DOHH2 (cell line): ENCODE measurements around the gene AZIN2.

ENCODE experiments used
- CTCF ChIP-seq: fragments of 200-600 bp; sonication (generic); IDR thresholded peaks from one replicate; pipeline ENCODE4 v1.5.1; 2014; ENCODE audit warnings: antibody characterized with exemption, mild to moderate bottlenecking, low read depth, low read length; ENCODE audit not compliant: poor library complexity, severe bottlenecking
- EZH2phosphoT487 ChIP-seq: fragments of 200-600 bp; sonication (generic); IDR thresholded peaks from 2 replicates; pipeline ENCODE4 v1.6.1; 2017; ENCODE audit warnings: borderline replicate concordance, mild to moderate bottlenecking, antibody characterized with exemption, low read length, moderate library complexity, mixed read lengths

DNA sequence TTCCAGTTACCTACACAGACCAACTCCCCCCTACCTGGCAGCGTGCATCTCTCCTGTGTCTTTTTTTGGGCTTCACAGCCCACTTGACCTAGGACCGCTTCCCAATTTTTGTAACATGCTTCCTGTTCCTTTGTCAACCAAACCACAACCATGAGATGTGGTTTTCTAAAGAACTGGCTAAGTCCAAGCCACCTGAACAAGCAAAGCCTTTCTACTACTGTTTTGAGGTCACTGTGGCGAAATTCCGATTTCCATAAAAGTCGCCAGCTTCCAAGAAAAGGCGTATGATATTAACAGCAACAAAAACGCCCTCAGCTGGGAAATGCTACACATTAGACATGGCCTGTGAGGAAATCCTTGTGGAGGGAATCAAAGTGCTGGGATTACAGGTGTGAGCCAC is 31.6 kb upstream of the AZIN2 start:
- TF ChIP-seq CTCF = no peak
- TF ChIP-seq EZH2phosphoT487 = no peak
